Smooth muscle cell (in vitro differentiated cells): ENCODE data around the gene ATP5F1A. TPM values are rescaled to one million over a fixed set of nuclear protein-coding genes. Genes with fewer than 3 reads are reported as not detected.

ENCODE experiments used
- DNase-seq: peaks from one replicate; lab custom pipeline; 2025; ENCODE audit not compliant: unreplicated experiment; lab: John Stamatoyannopoulos, UW
- H2AFZ ChIP-seq: fragments of 200-600 bp; sonication (generic); 2 replicates; pipeline ENCODE4 v1.6.0; 2016; ENCODE audit warnings: antibody characterized with exemption, low read depth, mild to moderate bottlenecking
- H3F3A ChIP-seq: fragments of 200-600 bp; sonication (generic); 2 replicates; pipeline ENCODE4 v1.6.0; 2017; ENCODE audit warnings: antibody characterized with exemption, low read depth
- H3K27ac ChIP-seq: fragments of 200-600 bp; sonication (generic); 2 replicates; pipeline ENCODE4 v1.5.1; 2016; ENCODE audit warnings: low read depth, mild to moderate bottlenecking
- H3K27me3 ChIP-seq: fragments of 200-600 bp; sonication (generic); 2 replicates; pipeline ENCODE4 v1.6.1; 2016; ENCODE audit warnings: low read depth, mild to moderate bottlenecking
- H3K36me3 ChIP-seq: fragments of 200-600 bp; sonication (generic); 2 replicates; pipeline ENCODE4 v1.5.1; 2016; ENCODE audit warnings: low read depth
- H3K4me1 ChIP-seq: fragments of 200-600 bp; sonication (generic); 2 replicates; pipeline ENCODE4 v1.5.1; 2016; ENCODE audit warnings: low read depth
- H3K4me2 ChIP-seq: fragments of 200-600 bp; sonication (generic); 2 replicates; pipeline ENCODE4 v1.6.0; 2016; ENCODE audit warnings: mild to moderate bottlenecking
- H3K4me3 ChIP-seq: fragments of 200-600 bp; sonication (generic); 2 replicates; pipeline ENCODE4 v1.5.1; 2016; ENCODE audit warnings: mild to moderate bottlenecking
- H3K79me2 ChIP-seq: fragments of 200-600 bp; sonication (generic); 2 replicates; pipeline ENCODE4 v1.6.0; 2016; ENCODE audit warnings: low read depth, mild to moderate bottlenecking
- H3K9ac ChIP-seq: fragments of 200-600 bp; sonication (generic); 2 replicates; pipeline ENCODE4 v1.6.0; 2016; ENCODE audit warnings: low read depth
- H3K9me3 ChIP-seq: fragments of 200-600 bp; sonication (generic); replicated peaks from 2 replicates; pipeline ENCODE4 v1.5.1; 2016; ENCODE audit warnings: low read depth
- H4K20me1 ChIP-seq: fragments of 200-600 bp; sonication (generic); 2 replicates; pipeline ENCODE4 v1.6.0; 2016; ENCODE audit warnings: low read depth
- CTCF ChIP-seq: fragments of 200-600 bp; sonication (generic); IDR thresholded peaks from 2 replicates; pipeline ENCODE4 v1.5.1; 2017; ENCODE audit warnings: borderline replicate concordance, mild to moderate bottlenecking, antibody characterized with exemption; ENCODE audit not compliant: insufficient read depth, poor library complexity, severe bottlenecking
- WGBS: methylation state at CpG from one replicate; pipeline ENCODE4 v1.1.7; 2016; ENCODE audit warnings: low lambda C conversion rate; 5-methylcytosine and 5-hydroxymethylcytosine counted together
- polyA plus RNA-seq: library from polyadenylated mRNA; unstranded; fragments of >200 nt; fragmentation: Nextera tagmentation; extraction: Ambion mirVana; gene quantifications from 2 replicates; pipeline ENCODE4 v1.2.1, GENCODE V29; 2016
- total RNA-seq: library from RNA; depleted of rRNA; stranded (reverse); fragments of >200 nt; gene quantifications from 2 replicates; pipeline ENCODE4 v1.2.3, GENCODE V29; 2014

The ATP5F1A gene
- total and polyA plus RNA-seq, 2 experiments from 2014 or later = 406 to 432 TPM

GRCh38 chr18:46067438-46068007 lies 30.6 kb downstream of the ATP5F1A start:
- H3K9ac ChIP-seq = no peak overlapping the region

GRCh38 chr18:46062781-46063180 lies 35.3 kb downstream of the ATP5F1A start:
- no peak for TF ChIP-seq CTCF
- Histone ChIP-seq H3K27ac (no peak overlapping the region), H3K9me3 (no peaks in the 10 kb centered on the region), H3K27me3 (no peaks in the 10 kb centered on the region), H3F3A (no peaks in the 10 kb centered on the region), H2AFZ (no peak overlapping the region), H3K36me3 (no peaks in the 10 kb centered on the region), H3K79me2 (no peaks in the 10 kb centered on the region), H3K4me2 (no peak overlapping the region), H3K4me1 (no peaks in the 10 kb centered on the region), H4K20me1 (no peaks in the 10 kb centered on the region), H3K9ac (no peak overlapping the region), H3K4me3 (no peak overlapping the region)
- no peak for DNase-seq
- WGBS = 76% methylated on average over 5 of the region's 5 CpGs

More at GRCh38 chr18:46067438-46068007, 30.6 kb downstream of the ATP5F1A start:
- H3K27ac ChIP-seq = no peak overlapping the region
- no peak overlapping the region for H2AFZ ChIP-seq
- no peaks in the 10 kb centered on the region for H4K20me1 ChIP-seq
- DNase-seq = no peak
- no peaks in the 10 kb centered on the region for H3K36me3 ChIP-seq
- no peaks in the 10 kb centered on the region for H3K27me3 ChIP-seq
- no peak overlapping the region for H3K4me2 ChIP-seq
- no peak for TF ChIP-seq CTCF
- no peaks in the 10 kb centered on the region for H3K9me3 ChIP-seq
- H3K4me3 ChIP-seq = no peak overlapping the region
- 88% methylated on average over 5 of the region's 5 CpGs for WGBS
- no peaks in the 10 kb centered on the region for H3K79me2 ChIP-seq
- H3F3A ChIP-seq = no peaks in the 10 kb centered on the region
- peaks cover 4% of the 10 kb centered on the region for H3K4me1 ChIP-seq

GRCh38 chr18:46061796-46062195 lies 36.3 kb downstream of the ATP5F1A start:
- Histone ChIP-seq H3F3A (no peaks in the 10 kb centered on the region), H3K4me2 (no peak overlapping the region), H3K79me2 (no peaks in the 10 kb centered on the region), H3K36me3 (no peaks in the 10 kb centered on the region), H3K27ac (no peak overlapping the region), H3K4me1 (no peaks in the 10 kb centered on the region), H2AFZ (no peak overlapping the region), H3K9me3 (no peaks in the 10 kb centered on the region), H3K9ac (no peak overlapping the region), H3K4me3 (no peak overlapping the region), H3K27me3 (no peaks in the 10 kb centered on the region), H4K20me1 (no peaks in the 10 kb centered on the region)
- 100% methylated on average over 1 of the region's 1 CpG for WGBS
- TF ChIP-seq CTCF = no peak
- DNase-seq = no peak

- TF ChIP-seq CTCF = no peak
- Histone ChIP-seq H2AFZ (no peak overlapping the region), H3K27ac (no peak overlapping the region), H3K4me1 (no peaks in the 10 kb centered on the region), H3K27me3 (no peaks in the 10 kb centered on the region), H3K4me3 (no peak overlapping the region), H3K9me3 (no peaks in the 10 kb centered on the region), H3K79me2 (no peaks in the 10 kb centered on the region), H3F3A (no peaks in the 10 kb centered on the region), H3K9ac (no peak overlapping the region), H3K4me2 (no peak overlapping the region), H4K20me1 (no peaks in the 10 kb centered on the region), H3K36me3 (no peaks in the 10 kb centered on the region)
- no peak for DNase-seq
- WGBS = 93% methylated on average over 3 of the region's 3 CpGs
These were observed 36.7 kb downstream of the ATP5F1A start for GRCh38 chr18:46061387-46061786.
